Natural killer cell (primary cell): ENCODE data around the gene RAPGEF4. TPM values are rescaled to one million over a fixed set of nuclear protein-coding genes. Genes with fewer than 3 reads are reported as not detected.

Source experiments
- ATAC-seq, 3 donors: fragments of 150-1000 bp in 2 of 3; fragments of 200-7000 bp in 1 of 3; cut with Tn5 transposase; 1 replicate in 1 of 3; 2 replicates in 2 of 3; pipeline ENCODE4 v1.10.0; 2021; ENCODE audit warnings: mild to moderate bottlenecking in 2 of 3, moderate library complexity in 2 of 3
- DNase-seq, 2 donors: peaks; one replicate each; pipeline versions ENCODE4 v3.0.0 to v3.0.0-alpha.2; 2013 to 2021; ENCODE audit warnings: mixed read lengths in 1 of 2
- H3K27ac ChIP-seq: one replicate; pipeline ENCODE4 v1.5.1; 2013; ENCODE audit warnings: mild to moderate bottlenecking, low read length
- H3K27me3 ChIP-seq: one replicate; pipeline ENCODE4 v1.6.1; 2013; ENCODE audit warnings: low read length; ENCODE audit not compliant: control insufficient read depth, insufficient read depth
- H3K36me3 ChIP-seq: one replicate; pipeline ENCODE4 v1.6.1; 2013; ENCODE audit warnings: low read length; ENCODE audit not compliant: control insufficient read depth, insufficient read depth
- H3K4me1 ChIP-seq: one replicate; pipeline ENCODE4 v1.6.1; 2013; ENCODE audit warnings: low read length; ENCODE audit not compliant: control insufficient read depth, insufficient read depth
- H3K4me3 ChIP-seq: one replicate; pipeline ENCODE4 v1.5.1; 2013; ENCODE audit warnings: low read length
- H3K9me3 ChIP-seq: one replicate; pipeline ENCODE4 v1.6.1; 2013; ENCODE audit warnings: low read length; ENCODE audit not compliant: control insufficient read depth, insufficient read depth
- H3K27ac Mint-ChIP-seq, 2 donors: one replicate each; pipeline ENCODE4 v1.8.0; 2022; ENCODE audit warnings: mild to moderate bottlenecking in 2 of 2, mixed read lengths in 2 of 2, moderate library complexity in 1 of 2
- H3K27me3 Mint-ChIP-seq, 2 donors: one replicate each; pipeline ENCODE4 v1.8.0; 2022; ENCODE audit warnings: low read depth in 2 of 2, mixed read lengths in 2 of 2
- H3K36me3 Mint-ChIP-seq: one replicate; pipeline ENCODE4 v1.8.0; 2022; ENCODE audit warnings: mixed read lengths
- H3K4me1 Mint-ChIP-seq, 2 donors: one replicate each; pipeline ENCODE4 v1.8.0; 2022; ENCODE audit warnings: mixed read lengths in 2 of 2
- H3K4me3 Mint-ChIP-seq: one replicate; pipeline ENCODE4 v1.8.0; 2022; ENCODE audit warnings: mild to moderate bottlenecking, moderate library complexity, mixed read lengths
- H3K9me3 Mint-ChIP-seq, 2 donors: one replicate each; pipeline ENCODE4 v1.8.0; 2022; ENCODE audit warnings: mixed read lengths in 2 of 2
- CTCF ChIP-seq: fragments of 200-600 bp; IDR thresholded peaks from one replicate; pipeline ENCODE4 v1.8.0; 2022; ENCODE audit warnings: antibody characterized with exemption
- WGBS: methylation state at CpG from one replicate; pipeline ENCODE4 v1.1.7; 2013; ENCODE audit warnings: missing lambda C conversion rate; ENCODE audit not compliant: insufficient coverage; 5-methylcytosine and 5-hydroxymethylcytosine counted together
- intact Hi-C: fragments of 100-400 bp; cut with micrococcal nuclease; formaldehyde crosslinking; loops from one replicate; pipeline ENCODE4 v1.14.2; 2022
- total RNA-seq, 4 donors: library from RNA; stranded (reverse); fragments of 120-200 nt in 1 of 4; gene quantifications; one replicate each; pipeline versions ENCODE4 v1.2.3 to v1.2.4, GENCODE V29; 2013 to 2022

RAPGEF4 gene
- total RNA-seq, 3 donors from 2014 or later (not counting 1 experiment from before 2014, with no cell fraction given): 0.50 TPM; not detected in 2

DNA sequence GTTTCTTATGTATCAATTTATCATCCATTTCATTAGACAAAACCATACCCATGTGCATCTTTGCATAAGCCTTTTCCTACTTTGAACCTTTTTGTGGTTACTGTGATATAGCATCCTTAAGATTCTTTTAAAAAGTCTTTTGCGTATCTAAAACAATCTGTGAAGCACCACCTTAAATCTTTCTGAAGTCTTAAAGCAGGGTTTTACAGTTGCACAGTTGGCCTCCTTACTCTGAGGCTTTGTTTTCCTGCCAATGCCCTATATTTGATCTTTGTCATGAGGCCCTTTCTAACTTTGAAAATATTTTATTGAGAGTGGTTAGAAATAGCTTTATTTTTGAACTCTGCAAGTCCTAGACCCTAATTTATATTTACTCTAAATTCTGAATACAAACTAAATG, 176.6 kb downstream of the RAPGEF4 start:
- 48% methylated on average over 1 of the region's 1 CpG for WGBS
- no peaks in the 10 kb centered on the region for H3K4me1 ChIP-seq
- Mint-ChIP-seq H3K36me3 (no peaks in the 10 kb centered on the region), H3K4me3 (no peak overlapping the region), H3K9me3 (no peaks in the 10 kb centered on the region), H3K27me3 (peaks cover 3 to 12% of the 10 kb centered on the region in 2 donors), H3K4me1 (no peaks in the 10 kb centered on the region), H3K27ac (no peak overlapping the region)
- intact Hi-C loops: no loop called here
- TF ChIP-seq CTCF: no peak
- ATAC-seq (no peak), DNase-seq (peak in 1 of 2 donors; percentile 10)
- H3K9me3 ChIP-seq: no peaks in the 10 kb centered on the region
- no peaks in the 10 kb centered on the region for H3K27me3 ChIP-seq
- H3K4me3 ChIP-seq: no peak overlapping the region
- H3K27ac ChIP-seq: no peak overlapping the region
- no peaks in the 10 kb centered on the region for H3K36me3 ChIP-seq

DNA sequence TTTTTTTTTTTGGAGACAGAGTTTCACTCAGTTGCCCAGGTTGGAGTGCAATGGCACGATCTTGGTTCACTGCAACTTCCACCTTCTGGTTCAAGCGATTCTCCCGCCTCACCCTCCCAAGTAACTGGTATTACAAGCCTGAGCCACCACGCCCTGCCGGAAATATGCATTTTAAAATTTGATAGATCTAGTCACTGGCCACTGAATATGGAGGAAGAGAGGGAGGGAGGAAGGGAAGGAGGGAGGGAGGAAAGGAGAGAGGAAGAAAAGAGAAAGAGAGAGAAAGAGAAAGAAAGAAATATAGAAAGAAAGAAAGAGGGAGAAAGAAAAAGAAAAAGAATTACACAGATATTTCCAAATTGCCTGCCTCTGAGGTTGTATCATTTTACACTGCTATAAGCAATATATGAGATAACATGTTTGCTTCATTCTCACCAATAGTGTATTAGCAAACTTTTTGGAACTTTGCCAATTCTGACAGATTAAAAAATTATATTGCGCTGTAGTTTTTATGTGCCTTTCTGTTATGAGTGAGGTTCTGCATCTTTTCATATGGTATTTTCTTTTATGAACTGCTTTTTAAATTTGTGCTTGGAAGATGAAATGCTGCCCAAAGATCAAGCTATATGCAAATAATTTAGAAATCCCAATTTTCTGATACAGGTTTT, 178.8 kb downstream of the RAPGEF4 start:
- no peaks in the 10 kb centered on the region for H3K4me1 Mint-ChIP-seq
- H3K9me3 ChIP-seq: no peaks in the 10 kb centered on the region
- H3K36me3 Mint-ChIP-seq: no peaks in the 10 kb centered on the region
- H3K27ac ChIP-seq: no peak overlapping the region
- H3K4me1 ChIP-seq: no peaks in the 10 kb centered on the region
- H3K27ac Mint-ChIP-seq: no peak overlapping the region
- intact Hi-C loops: no loop called here
- TF ChIP-seq CTCF: no peak
- ATAC-seq: no peak
- DNase-seq: no peak
- no peak overlapping the region for H3K4me3 ChIP-seq
- 97% methylated on average over 6 of the region's 6 CpGs for WGBS
- no peak overlapping the region for H3K4me3 Mint-ChIP-seq
- no peaks in the 10 kb centered on the region for H3K27me3 ChIP-seq
- no peaks in the 10 kb centered on the region for H3K9me3 Mint-ChIP-seq
- H3K36me3 ChIP-seq: no peaks in the 10 kb centered on the region
- peaks cover 3 to 12% of the 10 kb centered on the region in 2 donors for H3K27me3 Mint-ChIP-seq

DNA sequence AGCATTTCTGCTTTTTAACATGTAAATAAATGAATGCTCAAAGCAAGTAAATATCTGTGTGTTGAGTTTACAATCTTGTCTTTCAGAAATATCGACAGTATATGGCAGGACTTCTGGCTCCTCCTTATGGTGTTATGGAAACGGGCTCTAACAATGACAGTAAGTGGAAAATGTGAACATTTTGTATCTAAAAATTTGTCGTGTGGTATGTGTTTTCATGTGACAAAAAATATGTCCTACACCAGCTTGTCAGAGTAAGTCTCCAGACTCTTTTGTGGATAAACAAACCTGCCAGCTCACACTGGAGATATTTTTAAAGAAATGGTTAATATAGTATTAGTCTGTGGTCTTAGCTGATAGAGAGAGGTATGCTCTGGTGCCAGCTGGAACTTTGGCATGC, 182.1 kb downstream of the RAPGEF4 start:
- no peaks in the 10 kb centered on the region for H3K4me1 ChIP-seq
- no peaks in the 10 kb centered on the region for H3K36me3 ChIP-seq
- DNase-seq: no peak
- H3K9me3 ChIP-seq: no peaks in the 10 kb centered on the region
- H3K4me1 Mint-ChIP-seq: no peaks in the 10 kb centered on the region
- H3K4me3 Mint-ChIP-seq: no peak overlapping the region
- ATAC-seq: no peak
- no peak for TF ChIP-seq CTCF
- H3K4me3 ChIP-seq: no peak overlapping the region
- intact Hi-C loops: no loop called here
- H3K27ac Mint-ChIP-seq: no peak overlapping the region
- peaks cover 5 to 12% of the 10 kb centered on the region in 2 donors for H3K27me3 Mint-ChIP-seq
- no peaks in the 10 kb centered on the region for H3K36me3 Mint-ChIP-seq
- H3K27me3 ChIP-seq: no peaks in the 10 kb centered on the region
- H3K27ac ChIP-seq: no peak overlapping the region
- WGBS: 88% methylated on average over 3 of the region's 3 CpGs
- no peaks in the 10 kb centered on the region for H3K9me3 Mint-ChIP-seq

DNA sequence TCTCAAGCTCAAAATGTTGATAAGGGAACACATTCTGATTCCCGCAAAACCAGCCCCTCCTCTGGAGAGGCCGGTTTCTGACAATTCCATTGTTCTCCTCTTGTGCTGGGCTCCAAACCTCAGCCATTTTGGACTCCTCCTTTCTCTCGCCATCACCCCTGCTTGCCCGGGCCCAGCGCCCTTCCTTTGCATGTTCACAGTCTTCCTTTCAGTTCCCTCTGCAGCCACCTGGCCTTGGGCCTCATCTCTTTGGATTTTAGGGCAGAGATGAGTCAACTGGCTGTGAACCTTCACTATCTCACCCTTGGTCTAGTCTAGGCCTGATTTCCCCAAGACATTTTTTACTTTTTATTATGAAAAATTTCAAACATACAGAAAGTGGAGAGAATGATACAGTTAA, 184.1 kb downstream of the RAPGEF4 start:
- Mint-ChIP-seq H3K27me3 (peaks cover 0 to 3% of the 10 kb centered on the region in 2 donors), H3K4me1 (no peaks in the 10 kb centered on the region), H3K36me3 (no peaks in the 10 kb centered on the region), H3K9me3 (no peaks in the 10 kb centered on the region), H3K4me3 (no peak overlapping the region), H3K27ac (no peak overlapping the region)
- no peak for TF ChIP-seq CTCF
- H3K4me1 ChIP-seq: no peaks in the 10 kb centered on the region
- 86% methylated on average over 5 of the region's 5 CpGs for WGBS
- H3K27ac ChIP-seq: no peak overlapping the region
- no peak for DNase-seq
- no peaks in the 10 kb centered on the region for H3K36me3 ChIP-seq
- H3K27me3 ChIP-seq: no peaks in the 10 kb centered on the region
- no peaks in the 10 kb centered on the region for H3K9me3 ChIP-seq
- no peak for ATAC-seq
- intact Hi-C loops: no loop called here
- H3K4me3 ChIP-seq: no peak overlapping the region
